B cell (primary cell): ENCODE measurements around the gene BACE1-AS. TPM values are rescaled to one million over a fixed set of nuclear protein-coding genes. Genes with fewer than 3 reads are reported as not detected.

ENCODE experiments used
- ATAC-seq: fragments of 200-7000 bp; cut with Tn5 transposase; one replicate; pipeline ENCODE4 v1.10.0; 2021; ENCODE audit warnings: low read depth, mild to moderate bottlenecking, moderate number of reproducible peaks, moderate library complexity
- CTCF ChIA-PET: fragments of 350-600 bp; sonication (Branson Sonifier 250); formaldehyde crosslinking; loops from one replicate; lab custom pipeline; 2021; ENCODE audit warnings: antibody characterized with exemption, inconsistent platforms; lab: Charles Lee
- POLR2A ChIA-PET: fragments of 350-600 bp; sonication (Branson Sonifier 250); formaldehyde crosslinking; loops from one replicate; lab custom pipeline; 2021; ENCODE audit warnings: antibody characterized with exemption; lab: Charles Lee
- DNase-seq: peaks from one replicate; pipeline ENCODE4 v3.0.0; 2013
- H2AFZ ChIP-seq: 2 replicates; pipeline ENCODE4 v1.6.1; 2012; ENCODE audit warnings: mild to moderate bottlenecking, low read depth, low read length; ENCODE audit not compliant: insufficient read depth, poor library complexity, severe bottlenecking
- H3K27ac ChIP-seq, 2 donors: 1 replicate in 1 of 2; 2 replicates in 1 of 2; pipeline ENCODE4 v1.5.1; 2012 to 2013; ENCODE audit warnings: low read length in 2 of 2, mild to moderate bottlenecking in 2 of 2, moderate library complexity in 1 of 2
- H3K27me3 ChIP-seq, 4 experiments: fragments of 200-600 bp in 1 of 4; sonication (generic) in 1 of 4; replicated peaks in 1 of 4; 1 replicate in 2 of 4; 2 replicates in 2 of 4; pipeline versions ENCODE4 v1.6.1 to v1.7.0; 2013 to 2016; ENCODE audit warnings: low read length in 3 of 4, mild to moderate bottlenecking in 2 of 4, mixed read lengths in 1 of 4, moderate library complexity in 1 of 4; ENCODE audit not compliant: insufficient read depth in 4 of 4, control insufficient read depth in 3 of 4; ENCODE audit errors: control extremely low read depth in 1 of 4
- H3K36me3 ChIP-seq, 2 experiments: replicated peaks in 1 of 2; 1 replicate in 1 of 2; 2 replicates in 1 of 2; pipeline versions ENCODE4 v1.6.1 to v1.7.1; 2013; ENCODE audit warnings: low read length in 1 of 2; ENCODE audit not compliant: insufficient read depth in 2 of 2, control insufficient read depth in 1 of 2; ENCODE audit errors: control extremely low read depth in 1 of 2, extremely low read depth in 1 of 2
- H3K4me1 ChIP-seq, 2 donors: fragments of 200-600 bp in 1 of 2; sonication (generic) in 1 of 2; 1 replicate in 1 of 2; 2 replicates in 1 of 2; pipeline versions ENCODE4 v1.5.1 to v1.6.1; 2013 to 2017; ENCODE audit warnings: low read length in 2 of 2; ENCODE audit not compliant: control insufficient read depth in 2 of 2, insufficient read depth in 2 of 2
- H3K4me2 ChIP-seq: replicated peaks from 2 replicates; pipeline ENCODE3; 2012; ENCODE audit warnings: mild to moderate bottlenecking, low read depth, low read length; ENCODE audit not compliant: poor library complexity, severe bottlenecking
- H3K4me3 ChIP-seq, 5 experiments: fragments of 200-600 bp in 1 of 5; sonication (generic) in 1 of 5; 1 replicate in 3 of 5; 2 replicates in 2 of 5; pipeline versions ENCODE4 v1.5.1 to v1.7.0; 2011 to 2016; ENCODE audit warnings: low read length in 4 of 5, mild to moderate bottlenecking in 4 of 5, low read depth in 2 of 5, control low read depth in 1 of 5, moderate library complexity in 1 of 5; ENCODE audit not compliant: insufficient read depth in 1 of 5; ENCODE audit errors: control extremely low read depth in 1 of 5, extremely low read depth in 1 of 5
- H3K79me2 ChIP-seq: fragments of 200-600 bp; sonication (generic); one replicate; pipeline ENCODE4 v1.6.0; 2016; ENCODE audit warnings: low read length; ENCODE audit not compliant: control insufficient read depth, insufficient read depth
- H3K9ac ChIP-seq: fragments of 200-600 bp; sonication (generic); 2 replicates; pipeline ENCODE4 v1.6.1; 2017; ENCODE audit warnings: mild to moderate bottlenecking, low read length, moderate library complexity
- H3K9me3 ChIP-seq, 3 donors: one replicate each; pipeline versions ENCODE4 v1.6.1 to v1.7.1; 2013; ENCODE audit warnings: low read length in 2 of 3; ENCODE audit not compliant: control insufficient read depth in 2 of 3, insufficient read depth in 1 of 3; ENCODE audit errors: control extremely low read depth in 1 of 3
- H4K20me1 ChIP-seq: 2 replicates; pipeline ENCODE4 v1.6.0; 2012; ENCODE audit warnings: mild to moderate bottlenecking, low read length; ENCODE audit not compliant: insufficient read depth, control insufficient read depth, poor library complexity, severe bottlenecking
- H3K27ac Mint-ChIP-seq: one replicate; pipeline ENCODE4 v1.8.0; 2021; ENCODE audit warnings: mixed read lengths
- H3K27me3 Mint-ChIP-seq: one replicate; pipeline ENCODE4 v1.8.0; 2021; ENCODE audit warnings: mixed read lengths
- H3K4me1 Mint-ChIP-seq: one replicate; pipeline ENCODE4 v1.8.0; 2021; ENCODE audit warnings: mixed read lengths
- H3K4me3 Mint-ChIP-seq: one replicate; pipeline ENCODE4 v1.8.0; 2021; ENCODE audit warnings: mixed read lengths
- H3K9me3 Mint-ChIP-seq: one replicate; pipeline ENCODE4 v1.8.0; 2022; ENCODE audit warnings: mixed read lengths; ENCODE audit not compliant: insufficient read depth
- CTCF ChIP-seq: fragments of 200-600 bp; IDR thresholded peaks from one replicate; pipeline ENCODE4 v1.8.0; 2022; ENCODE audit warnings: antibody characterized with exemption, mild to moderate bottlenecking
- EZH2 ChIP-seq: IDR thresholded peaks from 2 replicates; pipeline ENCODE4 v1.6.1; 2012; ENCODE audit warnings: borderline replicate concordance, low read depth, mild to moderate bottlenecking, moderate library complexity, low read length; ENCODE audit not compliant: insufficient read depth, poor library complexity, severe bottlenecking
- WGBS: methylation state at CpG from one replicate; pipeline ENCODE4 v1.1.5; 2013; ENCODE audit warnings: missing lambda C conversion rate; ENCODE audit not compliant: insufficient coverage; 5-methylcytosine and 5-hydroxymethylcytosine counted together
- intact Hi-C: fragments of 100-400 bp; cut with micrococcal nuclease; formaldehyde crosslinking; loops from one replicate; pipeline ENCODE4 v1.10.0; 2022
- polyA plus RNA-seq: library from polyadenylated mRNA; depleted of rRNA; stranded (reverse); fragments of >200 nt; gene quantifications from 2 replicates; pipeline ENCODE4 v1.2.3, GENCODE V29; 2012
- total RNA-seq, 2 donors: library from RNA; stranded (reverse); fragments of 120-200 nt in 1 of 2; gene quantifications; 1 replicate in 1 of 2; 2 replicates in 1 of 2; pipeline versions ENCODE4 v1.2.3 to v1.2.4, GENCODE V29; 2013 to 2022

Gene BACE1-AS
- total and polyA plus RNA-seq, 2 donors (not counting 1 experiment from before 2014, with no cell fraction given) = 3.5 to 11.2 TPM

DNA sequence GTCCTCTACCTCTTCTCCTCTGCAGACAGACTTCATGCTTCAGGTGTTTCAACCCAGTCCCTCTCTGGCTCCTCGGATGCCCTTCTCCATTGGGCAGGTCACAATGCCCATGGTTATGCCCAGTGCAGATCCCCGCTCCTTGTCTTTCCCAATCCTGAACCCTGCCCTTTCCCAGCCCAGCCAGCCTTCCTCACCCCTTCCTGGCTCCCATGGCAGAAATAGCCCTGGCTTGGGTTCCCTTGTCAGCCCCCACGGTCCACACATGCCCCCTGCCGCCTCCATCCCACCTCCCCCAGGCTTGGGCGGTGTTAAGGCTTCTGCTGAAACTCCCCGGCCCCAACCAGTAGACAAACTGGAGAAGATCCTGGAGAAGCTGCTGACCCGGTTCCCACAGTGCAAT lies 9.3 kb upstream of the BACE1-AS start:
- WGBS = 98% methylated on average over 6 of the region's 7 CpGs
- Histone ChIP-seq H3K36me3 (peaks cover 0 to 59% of the 10 kb centered on the region in 2 experiments), H3K9me3 (no peaks in the 10 kb centered on the region), H3K27me3 (no peaks in the 10 kb centered on the region), H3K27ac (no peak overlapping the region), H3K79me2 (no peaks in the 10 kb centered on the region), H2AFZ (no peak overlapping the region), H3K4me2 (no peak overlapping the region), H4K20me1 (no peaks in the 10 kb centered on the region), H3K4me3 (no peak overlapping the region), H3K4me1 (no peaks in the 10 kb centered on the region), H3K9ac (no peak overlapping the region)
- ChIA-PET POLR2A (no interaction called here), CTCF (no interaction called here)
- ATAC-seq (no peak), DNase-seq (no peak)
- Mint-ChIP-seq H3K4me3 (no peak overlapping the region), H3K27ac (no peak overlapping the region), H3K27me3 (no peaks in the 10 kb centered on the region), H3K4me1 (no peaks in the 10 kb centered on the region), H3K9me3 (no peaks in the 10 kb centered on the region)
- TF ChIP-seq CTCF (no peak), EZH2 (no peak)
- intact Hi-C loops = no loop called here

- Histone ChIP-seq H3K9me3 (no peaks in the 10 kb centered on the region), H3K27me3 (no peaks in the 10 kb centered on the region), H3K79me2 (no peaks in the 10 kb centered on the region), H3K36me3 (peaks cover 0 to 62% of the 10 kb centered on the region in 2 experiments), H3K4me3 (no peak overlapping the region), H3K27ac (no peak overlapping the region), H2AFZ (no peak overlapping the region), H3K4me1 (no peaks in the 10 kb centered on the region), H4K20me1 (no peaks in the 10 kb centered on the region), H3K9ac (no peak overlapping the region), H3K4me2 (no peak overlapping the region)
- 100% methylated on average over 1 of the region's 3 CpGs for WGBS
- Mint-ChIP-seq H3K27ac (no peak overlapping the region), H3K9me3 (no peaks in the 10 kb centered on the region), H3K4me1 (no peaks in the 10 kb centered on the region), H3K4me3 (no peak overlapping the region), H3K27me3 (no peaks in the 10 kb centered on the region)
- POLR2A ChIA-PET = no interaction called here
- DNase-seq = no peak
- intact Hi-C loops = no loop called here
- no peak for ATAC-seq
- CTCF ChIA-PET = no interaction called here
- no peak for TF ChIP-seq CTCF
- no peak for TF ChIP-seq EZH2
Observed at GRCh38 chr11:117282956-117283355, 8.2 kb upstream of the BACE1-AS start.
